CD4-positive, CD25-positive, alpha-beta regulatory T cell (primary cell): ENCODE data around the gene PIMREG. TPM values are rescaled to one million over a fixed set of nuclear protein-coding genes. Genes with fewer than 3 reads are reported as not detected.

Source experiments
- ATAC-seq, 2 donors: fragments of 150-1000 bp; cut with Tn5 transposase; one replicate each; pipeline ENCODE4 v1.10.0; 2021; ENCODE audit warnings: low read depth in 2 of 2, moderate number of reproducible peaks in 2 of 2, moderate library complexity in 1 of 2
- DNase-seq, 3 donors: peaks; one replicate each; pipeline versions ENCODE4 v3.0.0 to v3.0.0-alpha.2; 2012 to 2022; ENCODE audit warnings: mixed read lengths in 1 of 3
- H3K27ac ChIP-seq: one replicate; pipeline ENCODE4 v1.7.0; 2013; ENCODE audit warnings: mild to moderate bottlenecking, low read length; ENCODE audit not compliant: insufficient read depth, poor library complexity, severe bottlenecking
- H3K27me3 ChIP-seq: one replicate; pipeline ENCODE4 v1.7.0; 2013; ENCODE audit warnings: low read length; ENCODE audit not compliant: control insufficient read depth, insufficient read depth
- H3K36me3 ChIP-seq: one replicate; pipeline ENCODE4 v1.7.0; 2013; ENCODE audit warnings: mild to moderate bottlenecking, low read length, moderate library complexity; ENCODE audit not compliant: control insufficient read depth, insufficient read depth
- H3K4me1 ChIP-seq: 2 replicates; pipeline ENCODE4 v1.7.0; 2013; ENCODE audit warnings: mild to moderate bottlenecking, low read length; ENCODE audit not compliant: insufficient read depth, control insufficient read depth, poor library complexity, severe bottlenecking
- H3K4me3 ChIP-seq: one replicate; pipeline ENCODE4 v1.7.0; 2013; ENCODE audit warnings: low read depth, mild to moderate bottlenecking, low read length, moderate library complexity
- H3K9me3 ChIP-seq, 2 experiments: 1 replicate in 1 of 2; 2 replicates in 1 of 2; pipeline ENCODE4 v1.7.0; 2013; ENCODE audit warnings: low read length in 2 of 2, mild to moderate bottlenecking in 1 of 2, moderate library complexity in 1 of 2; ENCODE audit not compliant: control insufficient read depth in 2 of 2
- H3K27ac Mint-ChIP-seq, 3 donors: one replicate each; pipeline ENCODE4 v1.8.0; 2020 to 2022; ENCODE audit warnings: mild to moderate bottlenecking in 3 of 3, mixed read lengths in 3 of 3, moderate library complexity in 2 of 3
- H3K27me3 Mint-ChIP-seq: one replicate; pipeline ENCODE4 v1.8.0; 2022; ENCODE audit warnings: mild to moderate bottlenecking, mixed read lengths
- H3K36me3 Mint-ChIP-seq: one replicate; pipeline ENCODE4 v1.8.0; 2020; ENCODE audit warnings: mixed read lengths
- H3K4me1 Mint-ChIP-seq, 4 donors: one replicate each; pipeline ENCODE4 v1.8.0; 2020 to 2022; ENCODE audit warnings: mixed read lengths in 4 of 4, mild to moderate bottlenecking in 1 of 4
- H3K4me3 Mint-ChIP-seq, 4 donors: one replicate each; pipeline ENCODE4 v1.8.0; 2020 to 2022; ENCODE audit warnings: mild to moderate bottlenecking in 4 of 4, mixed read lengths in 4 of 4, moderate library complexity in 3 of 4
- H3K9me3 Mint-ChIP-seq, 7 donors: one replicate each; pipeline ENCODE4 v1.8.0; 2020 to 2022; ENCODE audit warnings: mixed read lengths in 7 of 7, mild to moderate bottlenecking in 3 of 7, moderate library complexity in 2 of 7
- polyA plus RNA-seq, 4 donors: library from polyadenylated mRNA; unstranded; fragments of 300-500 nt; fragmentation: Illumina TruSeq; gene quantifications; one replicate each; pipeline ENCODE4 v1.2.3, GENCODE V29; 2021
- total RNA-seq: library from RNA; stranded (reverse); gene quantifications from one replicate; pipeline ENCODE4 v1.2.3, GENCODE V29; 2022

The PIMREG gene, protein sequence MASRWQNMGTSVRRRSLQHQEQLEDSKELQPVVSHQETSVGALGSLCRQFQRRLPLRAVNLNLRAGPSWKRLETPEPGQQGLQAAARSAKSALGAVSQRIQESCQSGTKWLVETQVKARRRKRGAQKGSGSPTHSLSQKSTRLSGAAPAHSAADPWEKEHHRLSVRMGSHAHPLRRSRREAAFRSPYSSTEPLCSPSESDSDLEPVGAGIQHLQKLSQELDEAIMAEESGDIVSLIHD
- not detected for total RNA-seq
- polyA plus RNA-seq: under 1 TPM; 0.20 to 0.41 (median 0.34) TPM

DNA sequence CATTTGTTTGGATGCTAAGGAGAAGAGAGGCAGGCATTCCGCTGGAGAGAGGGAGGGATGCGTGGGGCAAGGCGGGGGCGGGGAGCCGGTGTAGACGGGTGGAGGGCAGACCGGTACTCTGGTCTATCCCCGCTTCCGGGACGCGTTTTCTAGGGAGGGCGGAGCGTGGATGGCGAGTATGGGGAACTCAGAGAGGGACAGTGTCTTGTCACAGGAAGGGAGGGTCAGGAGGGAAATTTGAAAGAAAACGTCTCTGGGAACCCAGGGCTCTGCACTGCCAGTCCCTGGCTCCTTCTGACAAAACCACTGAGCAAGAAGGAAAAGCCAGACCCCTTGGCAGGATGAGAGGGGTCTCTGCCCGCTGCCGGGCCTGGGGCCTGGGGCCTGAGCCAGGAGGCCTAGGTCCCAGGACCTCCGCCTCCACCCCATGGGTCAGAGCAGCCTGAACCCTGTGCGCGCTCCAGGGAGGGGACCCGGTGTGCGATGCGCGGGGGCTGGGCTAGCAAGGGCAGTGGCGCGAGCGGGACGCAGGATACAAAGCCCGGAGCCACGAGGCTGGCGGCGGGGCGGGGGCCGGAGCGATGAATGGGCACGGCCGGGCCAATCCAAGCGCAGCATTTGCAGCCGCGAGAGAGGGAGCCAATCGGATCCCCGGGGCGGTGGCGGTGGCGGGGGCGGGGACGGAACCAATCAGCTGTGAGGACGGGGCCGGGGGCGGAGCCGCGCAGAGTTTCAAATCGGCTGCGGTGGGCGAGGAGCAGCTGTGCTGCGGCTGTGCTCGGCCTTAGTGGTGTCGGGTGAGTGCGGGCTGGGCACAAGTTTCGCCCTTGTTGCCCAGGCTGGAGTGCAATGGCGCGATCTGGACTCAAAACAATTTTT is at the start of gene PIMREG:
Gene PIMREG, plus strand, starts transcription at position 764 of the 879 bp plus-strand sequence. CDS start 656 bp downstream, outside the sequence.
- no peak within 1 kb of the TSS for H3K27ac ChIP-seq

DNA sequence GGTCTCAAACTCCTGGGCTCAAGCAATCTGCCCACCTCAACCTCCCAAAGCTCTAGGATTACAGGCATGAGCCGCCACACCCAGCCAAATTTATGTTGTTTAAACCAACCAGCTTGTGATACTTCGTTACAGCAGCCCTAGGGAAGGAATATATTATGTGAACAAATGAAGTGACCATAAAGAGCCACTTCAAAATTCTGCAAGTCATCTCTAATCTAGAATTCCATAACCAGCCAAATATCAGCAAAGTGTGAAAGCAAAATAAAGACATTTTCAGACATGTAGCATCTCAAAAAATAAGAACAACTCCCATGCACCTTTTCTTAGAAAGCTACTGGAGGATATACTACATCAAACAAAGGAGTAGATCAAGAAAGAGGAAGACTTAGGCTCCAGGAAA is 45.3 kb upstream of the PIMREG start:
- Mint-ChIP-seq H3K9me3 (peaks cover 0 to 10% (median 0%) of the 10 kb centered on the region in 7 donors), H3K4me3 (no peak overlapping the region), H3K27me3 (no peaks in the 10 kb centered on the region), H3K27ac (no peak overlapping the region), H3K4me1 (no peaks in the 10 kb centered on the region), H3K36me3 (no peaks in the 10 kb centered on the region)
- Histone ChIP-seq H3K27me3 (peaks cover 3% of the 10 kb centered on the region), H3K4me1 (no peaks in the 10 kb centered on the region), H3K9me3 (peaks cover 0 to 4% of the 10 kb centered on the region in 2 experiments), H3K36me3 (no peaks in the 10 kb centered on the region), H3K27ac (no peak overlapping the region), H3K4me3 (no peak overlapping the region)
- ATAC-seq: no peak
- no peak for DNase-seq

More for the DNA sequence above, at the start of gene PIMREG:
- Mint-ChIP-seq H3K36me3 (no peaks in the 10 kb centered on the region), H3K27ac (peak within 1 kb of the TSS; percentile 48 to 90 (median 56)), H3K4me3 (peak within 1 kb of the TSS; percentile 85 to 95 (median 90)), H3K4me1 (peaks cover 4 to 14% (median 11%) of the 10 kb centered on the region in 4 donors), H3K9me3 (peaks cover 0 to 2% (median 0%) of the 10 kb centered on the region in 7 donors), H3K27me3 (no peaks in the 10 kb centered on the region)
- Histone ChIP-seq H3K36me3 (no peaks in the 10 kb centered on the region), H3K27me3 (peaks cover 1% of the 10 kb centered on the region), H3K9me3 (no peaks in the 10 kb centered on the region), H3K4me3 (peak within 1 kb of the TSS; percentile 83), H3K4me1 (peaks cover 14% of the 10 kb centered on the region)
- DNase-seq (peak; percentile 84 to 95 (median 85)), ATAC-seq (peak; percentile 95 to 98)

DNA sequence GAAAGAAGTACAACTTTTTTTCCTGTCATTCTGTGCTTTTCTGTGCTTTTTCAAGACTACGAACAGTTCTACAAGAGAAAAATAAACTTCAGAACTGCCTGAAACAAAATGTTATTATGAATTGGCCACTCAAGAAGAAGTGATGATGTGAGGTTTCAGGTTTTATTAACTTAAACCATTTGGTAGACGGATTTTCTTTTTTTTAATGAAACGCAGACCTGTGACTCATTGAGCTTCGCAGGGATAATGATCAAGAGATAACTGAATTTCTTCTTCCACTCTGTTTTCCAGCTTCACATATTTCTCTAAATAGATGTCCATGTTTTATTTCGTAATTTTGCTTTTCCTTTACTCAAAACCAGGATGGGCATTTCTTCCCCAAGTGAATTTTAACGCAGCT is 42.0 kb upstream of the PIMREG start:
- H3K9me3 Mint-ChIP-seq: peaks cover 0 to 6% (median 0%) of the 10 kb centered on the region in 7 donors

DNA sequence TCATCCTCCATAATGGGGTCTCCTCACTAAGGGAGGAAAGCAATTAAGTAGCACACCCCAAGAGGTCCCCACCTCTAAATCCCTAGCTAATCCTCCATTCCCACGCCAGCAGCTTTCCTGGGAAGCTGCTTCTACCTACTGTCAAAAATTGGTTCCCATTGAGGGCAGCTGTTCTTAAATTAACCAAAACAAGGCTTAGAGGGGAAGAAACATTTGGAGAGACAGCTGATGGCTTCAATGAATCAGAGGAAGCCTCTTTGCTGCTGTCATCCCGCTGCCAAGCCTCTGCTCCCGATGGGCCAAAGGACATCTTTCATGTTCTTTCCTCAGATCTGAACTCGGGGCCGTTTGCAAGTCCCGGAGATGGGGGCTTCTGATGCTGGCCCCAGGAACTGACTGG is 36.0 kb upstream of the PIMREG start:
- no peak overlapping the region for H3K27ac Mint-ChIP-seq
- H3K27me3 Mint-ChIP-seq: no peaks in the 10 kb centered on the region
- Histone ChIP-seq H3K4me3 (no peak overlapping the region), H3K9me3 (no peaks in the 10 kb centered on the region), H3K36me3 (no peaks in the 10 kb centered on the region), H3K27ac (no peak overlapping the region), H3K27me3 (peaks cover 5% of the 10 kb centered on the region), H3K4me1 (no peaks in the 10 kb centered on the region)
- no peak overlapping the region for H3K4me3 Mint-ChIP-seq
- H3K36me3 Mint-ChIP-seq: no peaks in the 10 kb centered on the region
- ATAC-seq (no peak), DNase-seq (no peak)
- H3K9me3 Mint-ChIP-seq: no peaks in the 10 kb centered on the region
- H3K4me1 Mint-ChIP-seq: no peaks in the 10 kb centered on the region

More for the DNA sequence above, 42.0 kb upstream of the PIMREG start:
- Mint-ChIP-seq H3K27me3 (no peaks in the 10 kb centered on the region), H3K36me3 (no peaks in the 10 kb centered on the region), H3K4me3 (no peak overlapping the region), H3K27ac (no peak overlapping the region), H3K4me1 (no peaks in the 10 kb centered on the region)
- ATAC-seq (no peak), DNase-seq (no peak)
- no peak overlapping the region for H3K4me3 ChIP-seq
- H3K4me1 ChIP-seq: no peaks in the 10 kb centered on the region
- H3K9me3 ChIP-seq: peaks cover 0 to 4% of the 10 kb centered on the region in 2 experiments
- H3K36me3 ChIP-seq: no peaks in the 10 kb centered on the region
- H3K27me3 ChIP-seq: peaks cover 5% of the 10 kb centered on the region
- H3K27ac ChIP-seq: no peak overlapping the region

DNA sequence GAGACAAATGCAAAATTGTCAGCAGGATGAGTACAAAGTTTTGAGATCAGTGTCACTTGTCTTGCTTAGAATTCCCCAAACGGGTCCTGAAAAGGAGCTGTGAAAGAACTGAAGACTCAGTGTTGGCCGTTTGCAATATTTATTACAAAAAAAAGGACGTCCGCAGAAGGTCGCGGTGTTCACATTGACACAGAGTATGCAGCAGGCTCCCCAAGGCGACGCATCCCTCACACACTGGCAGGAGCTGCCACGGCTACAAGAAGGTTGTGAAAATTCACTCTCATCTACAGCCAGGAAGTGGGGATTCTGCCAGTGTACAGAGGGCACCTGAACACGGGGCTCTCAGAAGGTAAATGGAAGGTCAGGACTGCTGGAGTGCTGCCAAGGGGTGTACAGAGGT is 35.5 kb upstream of the PIMREG start:
- no peaks in the 10 kb centered on the region for H3K27me3 Mint-ChIP-seq
- no peaks in the 10 kb centered on the region for H3K9me3 ChIP-seq
- no peaks in the 10 kb centered on the region for H3K9me3 Mint-ChIP-seq
- H3K4me3 Mint-ChIP-seq: no peak overlapping the region
- H3K27ac Mint-ChIP-seq: no peak overlapping the region
- H3K36me3 ChIP-seq: no peaks in the 10 kb centered on the region
- peaks cover 3% of the 10 kb centered on the region for H3K27me3 ChIP-seq
- no peaks in the 10 kb centered on the region for H3K4me1 ChIP-seq
- H3K4me1 Mint-ChIP-seq: no peaks in the 10 kb centered on the region
- DNase-seq (no peak), ATAC-seq (no peak)
- H3K4me3 ChIP-seq: no peak overlapping the region
- H3K27ac ChIP-seq: no peak overlapping the region
- no peaks in the 10 kb centered on the region for H3K36me3 Mint-ChIP-seq

DNA sequence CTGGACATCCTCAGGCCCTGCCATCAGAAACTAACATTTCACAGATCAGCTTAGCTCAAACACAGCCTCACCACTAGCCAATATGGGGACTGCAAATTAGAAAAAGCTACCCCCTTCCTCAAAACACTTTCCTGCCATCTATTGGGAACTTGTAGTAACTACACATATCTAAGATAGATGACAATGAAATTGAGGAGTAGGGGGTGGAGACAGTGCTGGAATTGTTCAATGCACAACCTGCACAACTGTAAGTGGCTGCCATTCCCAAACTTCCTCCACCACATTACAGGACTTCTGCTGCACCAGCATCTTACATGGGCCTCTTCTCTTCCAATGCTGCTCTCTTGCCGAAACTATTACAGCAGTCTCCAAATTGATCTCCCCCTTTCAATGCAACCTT is 31.2 kb upstream of the PIMREG start:
- Mint-ChIP-seq H3K27ac (no peak overlapping the region), H3K36me3 (no peaks in the 10 kb centered on the region), H3K4me3 (no peak overlapping the region), H3K4me1 (no peaks in the 10 kb centered on the region), H3K9me3 (no peaks in the 10 kb centered on the region), H3K27me3 (no peaks in the 10 kb centered on the region)
- H3K4me3 ChIP-seq: no peak overlapping the region
- ATAC-seq: no peak
- no peaks in the 10 kb centered on the region for H3K27me3 ChIP-seq
- peak in 2 of 3 donors; percentile 8 to 36 for DNase-seq
- no peaks in the 10 kb centered on the region for H3K4me1 ChIP-seq
- no peak overlapping the region for H3K27ac ChIP-seq
- no peaks in the 10 kb centered on the region for H3K9me3 ChIP-seq
- H3K36me3 ChIP-seq: no peaks in the 10 kb centered on the region

DNA sequence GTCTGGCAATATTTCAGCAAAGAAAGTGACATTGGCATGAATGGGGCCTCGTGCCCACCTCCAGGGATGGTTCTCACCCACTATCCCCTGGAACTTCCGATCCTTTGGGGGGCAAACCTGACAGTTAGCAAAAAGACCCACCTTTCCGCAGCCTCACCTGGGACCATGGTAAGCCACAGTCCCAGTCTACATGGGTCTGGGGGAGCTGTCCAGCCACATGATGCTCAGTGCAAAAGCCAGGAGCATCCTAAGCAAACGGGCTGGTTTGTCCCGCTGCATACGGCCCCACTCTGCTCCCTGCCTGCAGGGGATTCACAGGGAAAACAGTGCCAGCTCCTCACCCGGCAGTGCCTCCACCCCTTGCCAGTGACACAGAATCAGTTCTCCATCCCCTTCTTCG is 28.6 kb upstream of the PIMREG start:
- H3K27ac ChIP-seq: no peak overlapping the region
- no peak for ATAC-seq
- H3K4me3 Mint-ChIP-seq: no peak overlapping the region
- H3K9me3 Mint-ChIP-seq: no peaks in the 10 kb centered on the region
- no peaks in the 10 kb centered on the region for H3K27me3 Mint-ChIP-seq
- no peaks in the 10 kb centered on the region for H3K9me3 ChIP-seq
- H3K27me3 ChIP-seq: no peaks in the 10 kb centered on the region
- H3K36me3 ChIP-seq: no peaks in the 10 kb centered on the region
- no peak overlapping the region for H3K4me3 ChIP-seq
- H3K4me1 Mint-ChIP-seq: peaks cover 0 to 2% (median 0%) of the 10 kb centered on the region in 4 donors
- DNase-seq: no peak
- H3K27ac Mint-ChIP-seq: no peak overlapping the region
- H3K4me1 ChIP-seq: no peaks in the 10 kb centered on the region
- no peaks in the 10 kb centered on the region for H3K36me3 Mint-ChIP-seq
